GOT3 (cell line): ENCODE measurements around the gene ATP8A2.

Experiments used
- DNase-seq: peaks from one replicate; lab custom pipeline; 2025; ENCODE audit warnings: mixed read lengths; lab: John Stamatoyannopoulos, UW

Gene ATP8A2

DNA sequence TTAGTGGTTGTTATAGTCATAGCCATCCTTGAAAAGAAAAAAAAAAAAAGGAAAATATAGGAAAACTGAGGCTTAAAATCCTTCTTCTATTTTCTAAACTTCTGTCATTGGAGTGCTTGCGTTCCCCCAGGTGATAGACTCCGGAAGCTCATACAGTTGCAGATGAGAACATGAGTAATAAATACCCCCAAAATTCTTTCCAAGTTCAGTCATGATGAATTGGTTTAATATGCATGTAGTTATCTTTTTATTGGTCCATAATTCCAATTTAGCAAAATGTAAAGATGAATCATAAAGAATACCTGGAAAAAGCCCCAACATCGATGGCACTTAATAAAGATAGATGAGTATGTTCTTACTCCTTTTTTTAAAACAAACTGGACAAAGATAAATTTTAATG is 487.8 kb downstream of the ATP8A2 start:
- DNase-seq, result no peak

DNA sequence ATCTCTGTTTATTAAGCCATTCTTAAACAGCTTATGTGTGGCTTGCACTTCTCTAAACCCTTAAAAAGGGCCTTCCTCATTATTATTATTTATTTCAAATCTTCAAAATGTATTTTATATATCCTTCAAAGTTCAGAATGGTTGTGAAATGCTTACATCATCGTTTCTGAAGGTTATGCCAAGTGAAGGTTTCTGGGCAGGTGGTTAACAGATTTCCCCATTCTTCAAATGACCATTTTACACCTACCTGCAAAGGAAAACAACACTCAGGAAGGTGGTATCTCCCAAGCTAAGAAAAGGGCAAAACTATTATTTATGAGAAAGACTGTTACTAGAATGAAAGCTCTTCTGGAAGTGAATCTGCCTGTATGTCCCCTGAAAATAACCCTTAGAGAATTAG is 488.5 kb downstream of the ATP8A2 start:
- no peak for DNase-seq

DNA sequence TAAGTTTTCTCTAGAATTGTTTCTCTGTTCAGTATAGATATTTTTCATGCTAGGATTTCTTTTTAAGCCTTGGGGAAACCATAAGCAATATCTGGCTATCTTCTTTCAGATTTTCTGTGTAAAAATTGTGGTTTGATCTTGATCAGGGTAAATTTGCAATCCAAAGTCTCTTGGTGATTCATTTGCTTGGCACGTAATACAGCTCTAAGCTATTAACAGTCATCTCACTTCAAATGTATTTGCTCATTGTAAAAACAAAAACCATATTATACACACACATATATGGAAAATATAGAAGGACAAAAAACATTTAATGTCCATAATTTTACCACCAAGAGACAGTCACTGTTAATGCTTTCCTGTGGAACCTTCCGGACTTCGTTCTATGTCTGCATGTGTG is 489.1 kb downstream of the ATP8A2 start:
- no peak for DNase-seq

DNA sequence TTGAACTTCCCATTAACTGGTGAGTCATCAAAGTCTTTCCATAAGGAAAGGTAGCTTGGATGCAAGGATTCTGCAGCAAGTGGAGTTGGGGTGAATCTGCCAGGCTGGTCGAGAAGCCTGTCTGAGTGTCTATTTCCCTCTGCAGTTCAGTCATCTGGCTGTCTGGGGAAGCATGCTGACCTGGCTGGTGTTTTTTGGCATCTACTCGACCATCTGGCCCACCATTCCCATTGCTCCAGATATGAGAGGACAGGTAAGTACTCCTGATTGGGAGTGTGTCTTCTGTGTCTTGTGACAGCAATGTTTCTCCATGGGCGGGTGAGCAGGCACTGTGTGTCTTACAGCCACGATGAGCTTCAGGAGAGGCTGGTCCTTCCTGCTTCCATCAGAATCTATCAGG is 490.4 kb downstream of the ATP8A2 start:
- DNase-seq, result no peak

DNA sequence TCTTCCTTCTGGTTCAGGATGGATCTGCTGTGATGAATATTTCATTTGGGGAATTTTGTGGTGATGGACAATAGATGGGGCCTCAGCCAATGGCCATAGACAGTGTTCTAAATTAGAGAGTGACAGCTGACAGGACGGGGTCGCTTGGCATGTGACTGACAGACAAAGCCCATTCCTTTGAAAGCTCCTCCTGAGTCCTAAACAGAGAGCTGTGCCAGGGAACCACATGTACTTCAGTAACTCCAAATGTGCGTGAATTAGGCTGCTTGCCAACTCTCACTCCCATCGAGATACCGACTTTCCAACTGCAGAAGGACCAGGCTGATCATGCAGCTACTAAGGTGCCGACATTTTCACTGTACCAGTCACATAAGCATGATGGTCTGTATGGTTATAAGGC is 492.3 kb downstream of the ATP8A2 start:
- no peak for DNase-seq

DNA sequence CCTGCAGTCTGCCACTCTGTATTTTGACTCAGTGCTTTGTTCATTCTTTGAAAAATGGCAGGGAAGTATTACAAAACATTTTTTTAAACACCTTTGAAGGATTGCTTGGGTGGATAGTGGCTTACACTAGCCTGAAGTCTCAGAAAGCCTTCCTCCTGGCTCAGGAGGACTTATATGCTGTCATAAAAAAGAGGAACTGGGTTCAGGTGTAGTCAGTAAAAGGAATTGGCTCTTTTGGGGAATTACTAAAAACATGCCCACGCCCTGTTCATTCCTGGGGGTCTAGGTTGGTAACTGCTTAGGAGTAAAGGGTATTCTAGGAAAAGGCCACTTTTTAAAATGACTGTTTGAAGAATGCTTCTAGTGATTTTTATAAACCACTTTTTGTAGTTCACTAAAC is 493.2 kb downstream of the ATP8A2 start:
- DNase-seq, result no peak

DNA sequence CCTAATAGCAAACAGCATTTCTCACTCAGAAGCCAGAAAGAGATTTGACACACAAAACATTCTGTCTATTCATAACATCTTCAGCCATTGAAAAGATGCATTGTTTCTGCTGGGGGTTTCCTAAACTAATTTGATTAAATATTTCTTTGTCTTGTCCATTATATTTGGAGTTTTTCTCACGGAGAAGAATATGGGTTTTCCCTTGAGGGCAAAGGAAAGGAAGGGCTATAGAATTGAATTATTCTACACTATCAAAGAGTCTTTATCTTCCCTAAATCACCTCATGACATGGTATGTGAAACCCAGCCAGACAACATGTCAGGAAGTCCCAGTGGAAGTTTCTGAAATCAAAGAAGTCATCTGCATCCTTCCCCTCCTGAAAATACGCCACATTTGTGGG is 493.6 kb downstream of the ATP8A2 start:
- DNase-seq, result no peak

DNA sequence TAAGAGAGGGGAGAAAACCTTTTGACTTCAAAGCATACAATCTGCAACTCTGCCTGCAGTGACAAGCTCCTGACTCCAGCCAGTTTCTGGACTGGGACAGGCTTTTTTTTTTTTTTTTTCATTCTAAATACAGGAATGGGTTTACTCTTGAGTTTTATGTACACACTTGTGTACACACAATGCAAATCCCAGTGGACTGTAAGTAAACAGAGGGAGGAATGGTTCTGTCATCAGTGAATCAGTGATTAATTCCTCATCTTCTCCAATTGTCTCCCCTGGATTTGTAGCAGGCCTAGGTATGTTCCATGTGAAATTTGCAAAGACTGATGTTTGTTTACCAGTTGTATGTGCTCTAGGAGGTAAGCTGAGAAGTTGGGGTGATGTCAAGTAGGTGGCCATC is 495.3 kb downstream of the ATP8A2 start:
- DNase-seq, result no peak

DNA sequence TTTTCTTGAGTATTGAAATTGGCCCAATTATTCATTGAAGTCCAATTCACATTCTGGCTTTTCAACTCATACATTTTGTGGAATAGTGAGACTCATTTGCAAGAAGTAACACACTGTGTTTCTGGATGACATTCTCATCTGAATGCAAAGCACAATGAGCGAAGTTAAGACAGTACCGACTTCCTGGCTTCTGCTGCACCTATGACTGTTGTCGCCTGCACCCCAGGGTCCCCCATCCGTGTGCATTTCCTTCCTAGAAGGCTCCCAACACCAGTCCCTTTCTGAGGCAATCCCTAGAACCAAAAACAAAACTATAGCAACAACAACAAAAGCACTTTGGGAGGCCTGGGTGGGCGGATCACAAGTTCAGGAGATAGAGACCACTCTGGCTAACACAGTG is 496.7 kb downstream of the ATP8A2 start:
- DNase-seq, result no peak

DNA sequence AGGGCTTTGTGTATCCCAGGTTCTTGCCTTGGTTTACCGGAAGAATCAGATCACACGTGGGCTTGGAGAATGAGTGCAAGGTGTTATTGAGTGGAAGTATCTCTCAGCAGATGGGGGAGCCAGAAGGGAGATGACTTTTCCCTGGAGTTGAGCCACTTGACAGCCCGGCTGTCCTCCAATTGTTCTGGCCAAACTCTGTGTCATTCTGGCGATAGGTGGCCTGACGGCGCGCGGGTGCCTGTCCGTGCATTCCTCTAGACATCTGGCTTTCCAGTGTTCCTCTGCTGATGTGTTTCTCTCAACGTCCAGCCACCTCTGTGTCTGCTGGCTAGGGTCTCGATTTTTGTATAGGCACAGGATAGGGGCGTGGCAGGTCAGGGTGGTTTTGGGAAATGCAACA is 498.2 kb downstream of the ATP8A2 start:
- DNase-seq, result no peak

DNA sequence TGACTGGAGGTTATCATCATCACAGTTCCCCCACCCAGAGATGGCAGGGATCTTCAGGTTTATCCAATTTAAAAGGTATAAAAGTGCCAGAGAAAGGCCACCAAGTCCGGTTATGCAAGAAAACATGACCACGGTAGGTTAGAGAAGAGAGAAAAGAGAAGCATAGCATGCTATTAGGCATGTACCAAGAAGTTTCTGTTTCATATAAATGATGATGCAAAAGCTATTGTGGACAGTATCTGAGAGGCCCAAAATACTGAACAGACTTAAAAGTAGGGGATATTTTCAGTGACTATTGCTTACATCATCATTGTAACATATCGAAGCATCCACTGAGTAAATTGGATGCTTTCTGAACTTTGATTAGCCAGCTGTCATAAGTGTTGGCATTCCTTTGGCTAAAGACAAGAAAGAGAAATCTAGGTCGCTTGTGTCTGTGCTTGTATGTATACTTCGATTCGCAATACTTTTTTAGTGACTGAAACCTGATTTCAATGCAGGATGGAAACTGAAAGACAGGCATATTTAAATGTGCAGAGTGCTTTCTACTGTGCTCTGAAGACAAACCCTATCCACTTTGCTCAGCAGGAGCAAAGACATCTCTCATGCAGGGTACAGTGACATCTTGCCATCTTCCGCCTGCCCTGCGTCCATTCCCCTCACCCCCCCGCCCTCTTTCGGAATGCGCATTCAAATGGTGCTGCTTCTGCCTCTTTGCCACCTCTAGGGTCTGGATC is 499.8 kb downstream of the ATP8A2 start:
- DNase-seq, result no peak

DNA sequence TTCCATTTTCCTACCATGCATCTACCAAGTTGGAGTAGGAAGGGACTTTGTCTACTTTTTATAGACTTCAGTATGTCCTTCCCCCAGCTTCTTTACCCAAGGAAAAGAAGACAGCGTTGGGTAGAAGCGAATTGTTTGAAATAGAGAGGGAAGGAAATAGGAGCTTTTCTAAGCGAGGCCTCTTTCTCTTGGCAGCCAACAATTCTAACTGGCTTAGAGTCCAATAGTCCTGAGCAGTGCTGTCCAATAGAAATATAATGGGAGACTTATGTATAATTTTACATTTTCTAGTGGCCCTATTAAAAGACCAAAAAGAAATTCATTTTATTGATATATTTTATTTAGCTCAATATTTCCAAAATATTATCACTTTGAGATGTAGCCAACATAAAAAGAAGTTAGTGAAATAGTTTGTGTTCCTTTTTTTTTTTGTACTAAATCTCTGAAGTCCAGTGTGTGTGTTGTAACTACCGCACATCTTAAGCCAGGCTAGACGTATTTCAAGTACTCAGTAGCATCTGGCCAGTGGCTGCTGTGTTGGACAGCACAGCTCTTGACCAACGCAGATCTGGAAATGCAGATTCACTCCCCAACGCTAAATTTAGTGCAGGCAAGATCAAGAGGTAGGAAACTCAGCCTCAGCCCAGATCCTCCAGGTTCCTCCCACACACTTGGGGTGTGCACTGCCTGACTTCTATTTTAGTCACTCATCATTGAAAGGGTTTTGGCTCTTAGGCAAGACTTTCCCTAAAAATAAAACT is 500.9 kb downstream of the ATP8A2 start:
- DNase-seq, result no peak

DNA sequence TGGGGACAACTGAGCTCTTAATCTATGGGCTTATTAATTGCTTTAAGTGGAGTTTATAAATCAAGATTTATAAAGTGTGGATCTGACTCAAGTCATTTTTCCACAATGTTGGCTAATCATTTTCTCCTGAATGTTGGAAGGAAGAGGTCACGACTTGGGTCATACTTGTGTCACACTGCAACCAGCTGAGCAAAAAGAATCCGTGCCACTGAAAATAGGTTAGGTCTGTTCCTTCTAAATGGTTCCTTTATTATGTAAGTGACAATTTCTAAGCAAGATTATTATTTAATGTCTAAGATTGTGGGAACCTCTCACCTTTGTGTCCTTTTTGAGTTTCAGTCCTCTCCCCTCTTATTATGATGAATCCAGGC is 501.5 kb downstream of the ATP8A2 start:
- DNase-seq, result no peak

DNA sequence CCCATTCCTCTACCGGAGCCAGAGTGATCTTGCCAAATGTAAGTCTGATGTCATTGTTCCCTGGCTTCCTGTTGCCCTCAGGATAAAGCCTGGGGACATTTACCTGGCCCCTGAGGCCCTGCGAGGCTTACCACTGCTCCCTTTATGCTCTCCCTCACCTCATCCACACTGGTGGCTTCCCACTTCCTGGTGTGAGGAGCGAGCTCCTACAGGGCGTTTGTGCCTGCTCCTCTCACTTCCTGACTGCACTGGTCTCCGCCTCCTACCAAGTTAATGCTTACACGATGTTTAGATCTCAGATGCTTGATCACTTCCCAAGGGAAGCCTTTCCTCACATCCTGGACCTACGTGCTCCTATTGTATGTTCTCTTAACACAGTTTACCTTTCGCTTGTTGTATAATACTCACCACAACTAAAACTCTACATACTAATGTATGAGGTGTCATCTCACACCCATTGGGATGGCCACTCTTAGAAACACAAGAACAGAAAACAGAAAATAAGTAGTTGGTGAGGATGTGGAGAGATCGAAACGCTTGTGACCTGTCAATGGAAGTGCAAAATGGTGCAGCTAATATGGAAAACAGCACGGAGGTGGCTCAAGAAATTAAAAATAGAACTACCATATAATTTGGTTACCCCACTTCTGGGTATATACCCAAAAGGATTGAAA is 502.4 kb downstream of the ATP8A2 start:
- DNase-seq, result no peak

DNA sequence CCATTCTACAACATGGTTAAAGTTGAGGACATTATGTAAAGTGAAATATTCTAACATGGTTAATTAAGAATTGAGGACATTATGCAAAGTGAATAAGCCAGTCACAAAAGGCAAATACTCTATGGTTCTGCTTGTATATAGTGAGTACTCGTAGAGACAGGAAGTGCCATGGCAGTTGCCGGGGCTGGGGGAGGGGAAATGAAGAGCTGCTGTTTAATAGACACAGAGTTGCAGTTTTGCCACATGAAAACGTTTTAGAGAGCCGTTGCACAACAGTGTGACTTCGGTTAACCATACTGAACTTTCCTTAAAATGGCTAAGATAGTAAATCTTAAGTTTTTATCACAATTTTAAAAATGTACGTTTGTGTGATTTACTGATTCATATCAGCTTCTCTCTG is 503.1 kb downstream of the ATP8A2 start:
- no peak for DNase-seq

DNA sequence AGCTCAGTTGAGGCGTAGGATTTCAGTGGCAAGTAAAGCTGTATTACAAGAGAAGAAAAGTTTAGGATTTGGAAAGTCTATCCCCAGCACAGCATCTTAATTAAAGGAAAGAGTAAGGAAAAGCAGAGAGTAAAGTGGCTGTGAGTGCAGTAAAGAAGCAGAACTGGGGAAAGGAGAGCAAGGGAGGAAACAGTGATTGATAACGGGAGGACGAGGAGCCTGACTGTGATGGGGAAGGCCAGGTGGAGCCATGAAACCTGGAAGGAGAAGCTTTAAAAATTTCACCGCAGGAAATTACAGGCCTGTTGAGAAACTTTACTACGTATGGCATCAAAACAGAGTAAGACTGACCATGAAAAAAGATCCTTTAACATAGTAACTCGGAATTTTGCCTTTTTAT is 504.5 kb downstream of the ATP8A2 start:
- DNase-seq, result no peak

DNA sequence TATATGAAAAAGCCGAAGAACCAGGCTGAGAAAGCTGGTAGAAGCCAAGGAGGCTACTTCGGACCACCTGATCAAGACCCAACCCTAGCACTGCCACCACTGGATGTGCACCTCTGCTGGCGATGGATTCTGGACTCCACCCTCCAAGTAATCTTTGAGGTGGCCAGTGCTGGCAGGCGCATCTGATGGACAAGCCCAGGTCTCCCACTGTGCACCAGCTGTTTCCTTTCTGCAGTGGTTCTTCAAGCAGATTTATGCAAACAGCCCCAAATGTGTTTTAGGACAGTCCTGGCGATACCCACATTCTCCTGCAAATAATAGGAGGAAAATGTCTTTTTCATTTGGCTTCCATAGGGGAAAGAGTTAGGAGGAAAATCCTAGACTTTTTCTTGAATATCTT is 507.7 kb downstream of the ATP8A2 start:
- DNase-seq, result no peak

DNA sequence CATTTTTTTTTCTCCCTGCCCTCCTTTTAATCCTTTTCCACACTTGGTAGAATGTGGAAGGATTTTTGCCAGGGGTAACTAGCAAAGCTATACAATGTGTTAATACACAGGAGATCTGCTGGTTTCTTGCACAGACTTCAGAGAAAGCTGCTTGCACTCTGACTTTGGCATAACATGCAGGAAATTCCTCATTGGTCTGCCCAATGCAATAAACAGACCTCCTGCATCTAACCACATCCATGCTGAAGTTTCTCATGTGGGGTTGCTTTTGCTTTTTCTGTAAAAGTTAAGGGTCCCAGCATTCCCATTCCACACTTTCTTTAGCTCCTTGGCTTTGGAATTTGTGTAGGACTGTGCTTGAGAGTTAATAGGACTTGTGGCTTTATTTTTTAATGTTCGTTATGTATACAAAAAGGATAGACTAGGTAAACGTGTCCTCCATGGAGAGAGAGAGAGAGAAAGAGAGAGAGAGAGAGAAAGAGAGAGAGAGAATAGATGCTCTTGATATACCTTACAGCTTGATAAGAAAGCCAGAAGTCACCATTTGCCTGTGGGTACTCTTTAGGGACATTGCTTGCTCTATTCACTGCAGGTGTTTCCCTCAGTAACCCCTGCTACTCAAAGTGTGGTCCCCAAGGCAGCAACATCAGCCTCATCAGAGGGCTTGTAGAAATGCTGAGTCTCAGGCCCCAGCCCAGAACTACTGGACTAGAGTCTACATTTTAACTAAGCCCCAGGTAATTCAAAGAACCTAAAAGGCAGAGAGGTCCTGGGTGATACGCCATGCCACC is 509.6 kb downstream of the ATP8A2 start:
- no peak for DNase-seq

DNA sequence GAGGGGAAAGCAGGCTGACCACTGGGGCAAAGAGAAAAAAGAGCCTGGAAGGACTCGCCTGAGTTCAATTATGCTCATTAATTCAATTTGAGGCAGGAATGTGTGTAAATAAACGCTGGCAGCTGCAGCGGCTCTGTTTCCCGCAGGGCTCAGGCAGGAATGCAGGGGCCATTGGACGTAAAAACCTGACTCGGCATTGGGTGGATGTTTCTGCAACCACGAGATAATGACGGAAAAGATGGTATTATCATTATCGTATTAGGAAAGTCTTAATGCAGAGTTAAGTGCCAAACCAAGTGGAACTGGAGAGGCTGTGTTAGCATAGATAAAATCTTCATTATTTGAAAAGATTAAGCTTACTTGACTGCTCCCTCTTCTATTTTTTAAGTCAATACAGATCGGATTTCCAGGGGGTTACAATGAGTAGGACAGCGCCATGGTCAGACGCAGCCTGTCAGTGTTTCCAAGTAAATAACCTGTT is 510.2 kb downstream of the ATP8A2 start:
- DNase-seq, result no peak

DNA sequence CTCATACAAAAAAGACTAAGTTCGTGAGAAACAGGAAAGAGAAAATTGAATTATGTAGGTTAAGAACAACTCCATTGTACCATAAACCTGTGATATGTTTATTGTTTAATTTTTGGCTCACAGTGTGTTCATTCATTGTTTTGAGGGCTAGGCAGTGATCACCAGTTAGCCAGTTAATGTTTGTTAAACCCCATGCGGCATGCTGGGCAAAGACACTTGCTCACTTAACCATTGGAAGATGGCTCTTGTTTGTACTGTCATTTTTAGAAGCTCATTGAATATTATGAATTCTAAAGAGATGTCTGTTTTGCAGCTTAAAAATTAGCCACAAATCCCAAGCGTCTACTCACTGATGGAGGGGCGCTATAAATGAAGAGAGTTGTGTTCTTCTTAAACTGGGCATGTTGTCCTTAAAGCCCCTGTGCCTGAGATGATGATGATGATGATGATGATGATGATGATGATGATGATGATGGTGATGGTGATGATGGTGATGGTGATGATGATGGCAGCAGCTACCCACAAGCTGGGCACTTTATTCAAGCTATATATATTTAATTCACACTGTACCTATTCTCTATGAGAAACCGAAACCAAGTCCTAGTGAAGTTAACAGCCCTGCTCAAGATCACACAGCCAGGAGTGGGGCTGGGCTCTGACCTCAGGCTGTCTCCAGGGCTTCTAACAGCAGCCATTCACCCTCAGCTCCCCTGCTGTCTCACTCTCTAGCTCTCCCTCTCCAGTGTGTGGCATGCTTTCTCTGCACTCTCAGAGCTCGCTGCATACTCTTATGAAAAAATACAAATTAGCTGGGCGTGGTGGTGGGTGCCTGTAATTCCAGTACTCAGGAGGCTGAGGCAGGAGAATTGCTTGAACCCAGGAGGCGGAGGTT is 510.9 kb downstream of the ATP8A2 start:
- DNase-seq, result no peak

DNA sequence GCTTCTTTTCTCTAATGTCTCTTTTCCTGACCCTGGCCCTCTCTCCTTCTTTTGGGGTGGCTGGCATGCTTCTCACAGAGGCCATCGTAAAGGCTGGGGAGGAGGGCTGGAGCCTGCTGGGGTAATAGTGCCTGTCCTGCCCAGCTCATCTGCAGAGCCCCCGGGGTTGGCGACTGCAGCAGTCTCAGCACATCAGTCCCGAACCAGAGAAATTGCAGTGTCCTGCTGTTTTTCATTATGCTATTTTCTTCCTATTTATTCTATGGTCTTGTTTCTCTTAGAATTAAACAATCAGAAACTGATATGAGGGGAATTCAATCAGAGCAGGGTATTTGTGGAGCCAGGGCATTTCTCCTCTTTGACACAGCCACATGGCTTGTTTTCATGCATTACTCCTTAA is 513.6 kb downstream of the ATP8A2 start:
- no peak for DNase-seq
